Activated CD4-positive, alpha-beta T cell treated with anti-CD3 and anti-CD28 coated beads, Interleukin-2, amount 10 ng/mL, durations not matched to agents 24 days and 14 days (primary cell): ENCODE measurements around the gene DDX5. TPM values are rescaled to one million over a fixed set of nuclear protein-coding genes. Genes with fewer than 3 reads are reported as not detected.

Experiments
- DNase-seq: peaks from one replicate; pipeline ENCODE4 v3.0.0; 2022
- H3K27ac Mint-ChIP-seq: one replicate; pipeline ENCODE4 v1.8.0; 2022; ENCODE audit warnings: mild to moderate bottlenecking, mixed read lengths
- H3K27me3 Mint-ChIP-seq: one replicate; pipeline ENCODE4 v1.8.0; 2022; ENCODE audit warnings: mixed read lengths
- H3K36me3 Mint-ChIP-seq: one replicate; pipeline ENCODE4 v1.8.0; 2022; ENCODE audit warnings: low read depth, mild to moderate bottlenecking, mixed read lengths
- H3K4me1 Mint-ChIP-seq: one replicate; pipeline ENCODE4 v1.8.0; 2021; ENCODE audit warnings: mixed read lengths
- H3K4me3 Mint-ChIP-seq: one replicate; pipeline ENCODE4 v1.8.0; 2022; ENCODE audit warnings: mild to moderate bottlenecking, moderate library complexity, mixed read lengths
- H3K9me3 Mint-ChIP-seq: one replicate; pipeline ENCODE4 v1.8.0; 2021; ENCODE audit warnings: mixed read lengths
- intact Hi-C: fragments of 100-400 bp; cut with micrococcal nuclease; formaldehyde crosslinking; loops from one replicate; pipeline ENCODE4 v1.15.1; 2023
- total RNA-seq: library from RNA; stranded (reverse); gene quantifications from 2 replicates; pipeline ENCODE4 v1.2.3, GENCODE V29; 2022

Gene DDX5
- total RNA-seq, 1 donor from 2014 or later, result 861 TPM

DNA sequence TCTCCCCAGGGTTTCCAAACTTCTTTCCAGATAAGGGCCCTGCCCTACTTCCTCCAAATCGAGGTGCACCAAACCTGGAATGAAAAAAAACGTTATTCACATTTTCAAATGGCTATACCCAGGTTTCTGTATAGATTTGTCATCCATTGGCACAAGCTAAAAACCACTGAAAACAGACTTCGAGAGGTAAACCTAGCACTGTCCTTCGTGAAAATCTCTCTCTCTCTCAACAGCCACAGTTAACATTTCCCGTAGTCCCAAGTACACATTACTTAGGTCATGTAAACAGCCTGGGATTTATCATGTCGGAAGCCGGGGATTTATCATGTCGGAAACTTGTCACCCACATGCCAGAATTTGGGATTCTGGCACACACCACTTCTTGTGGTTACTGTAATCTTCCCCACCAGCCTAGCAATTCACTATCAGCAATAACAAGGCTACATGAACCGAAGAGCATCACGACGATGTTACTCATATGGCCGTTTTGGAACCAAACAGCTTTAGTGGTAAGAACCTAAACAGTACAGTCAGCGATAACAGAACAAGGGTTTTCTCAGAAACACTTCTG, 1.2 kb downstream of the DDX5 start:
- intact Hi-C loops, result loop anchor here (1.0 to 10.0 kb wide), 6 partner anchors 97 to 662 kb away; partner anchors contain the start of genes ERN1 and ICAM2
- Mint-ChIP-seq H3K4me3 (peak overlapping the region; percentile 99), H3K27ac (peak overlapping the region; percentile 100), H3K27me3 (no peaks in the 10 kb centered on the region), H3K36me3 (peaks cover 72% of the 10 kb centered on the region), H3K4me1 (peaks cover 57% of the 10 kb centered on the region), H3K9me3 (no peaks in the 10 kb centered on the region)
- DNase-seq, result peak; percentile 61

DNA sequence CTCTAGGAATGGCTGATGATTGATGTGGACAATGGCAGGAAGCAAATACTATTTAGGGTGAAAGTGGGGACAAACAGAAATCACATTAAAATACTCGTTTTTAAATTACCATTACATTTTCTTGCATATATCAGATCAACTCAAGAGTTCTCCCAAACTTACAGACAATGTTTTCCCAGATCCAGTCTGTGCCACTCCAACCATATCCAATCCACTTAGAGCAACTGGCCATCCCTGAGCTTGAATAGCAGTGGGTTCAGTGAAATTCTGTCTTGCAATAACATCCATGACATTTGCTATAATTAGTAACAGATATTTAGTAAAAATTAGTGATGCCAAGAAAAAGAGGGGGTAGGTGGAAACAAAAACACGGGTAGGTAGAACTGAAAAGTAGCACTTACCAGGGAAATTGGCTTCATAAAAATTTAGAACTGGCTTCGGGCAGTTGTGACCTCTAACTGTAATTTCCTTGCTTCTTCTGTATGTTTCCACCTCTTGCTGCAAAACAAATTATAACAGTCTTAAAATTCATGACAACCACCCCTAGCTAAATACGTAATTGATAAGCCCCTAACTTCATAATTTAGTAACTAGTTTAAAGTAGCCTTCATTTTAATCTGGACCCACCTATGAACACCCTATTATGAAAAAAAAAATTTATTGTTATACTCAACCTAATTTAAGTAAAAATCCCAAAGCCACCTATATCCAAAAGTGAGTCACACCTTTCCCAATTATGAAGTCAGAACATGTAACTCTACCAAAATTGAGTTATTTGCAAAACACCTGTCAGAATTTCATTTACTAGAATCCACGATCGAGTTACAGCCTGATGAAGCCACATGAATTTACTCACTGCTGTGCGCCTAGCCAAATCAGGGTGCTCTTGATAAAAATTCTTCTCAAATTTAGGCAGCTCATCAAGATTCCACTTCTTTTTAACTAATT, 2.0 kb downstream of the DDX5 start:
- DNase-seq, result no peak
- Mint-ChIP-seq H3K36me3 (peaks cover 78% of the 10 kb centered on the region), H3K4me3 (peak overlapping the region; percentile 99), H3K9me3 (no peaks in the 10 kb centered on the region), H3K27ac (peak overlapping the region; percentile 100), H3K27me3 (no peaks in the 10 kb centered on the region), H3K4me1 (peaks cover 59% of the 10 kb centered on the region)
- intact Hi-C loops, result loop anchor here (10.0 kb wide), 2 partner anchors 471 to 479 kb away; partner anchors contain the start of gene ICAM2

DNA sequence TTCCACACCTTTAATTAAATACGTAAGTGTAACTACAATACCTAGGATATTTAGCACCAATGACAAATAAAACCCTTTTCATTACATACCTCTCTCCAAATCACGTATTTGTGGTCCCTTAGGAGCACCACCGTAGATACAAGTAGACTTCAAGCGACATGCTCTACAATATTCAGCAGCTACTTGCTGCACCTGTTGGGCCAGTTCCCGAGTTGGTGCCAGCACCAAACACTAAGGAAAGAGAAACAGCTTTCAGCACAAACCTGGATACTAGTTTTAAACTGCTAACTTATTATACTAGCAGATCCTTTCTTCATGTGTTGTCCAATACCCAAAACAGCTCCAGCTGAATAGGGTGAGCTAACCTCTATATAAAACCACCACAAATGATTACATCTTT, 2.7 kb downstream of the DDX5 start:
- Mint-ChIP-seq H3K27ac (peak overlapping the region; percentile 27), H3K9me3 (no peaks in the 10 kb centered on the region), H3K4me1 (peaks cover 60% of the 10 kb centered on the region), H3K4me3 (peak overlapping the region; percentile 62), H3K36me3 (peaks cover 81% of the 10 kb centered on the region), H3K27me3 (no peaks in the 10 kb centered on the region)
- intact Hi-C loops, result loop anchor here (10.0 kb wide), 2 partner anchors 471 to 479 kb away; partner anchors contain the start of gene ICAM2
- peak; percentile 61 for DNase-seq

DNA sequence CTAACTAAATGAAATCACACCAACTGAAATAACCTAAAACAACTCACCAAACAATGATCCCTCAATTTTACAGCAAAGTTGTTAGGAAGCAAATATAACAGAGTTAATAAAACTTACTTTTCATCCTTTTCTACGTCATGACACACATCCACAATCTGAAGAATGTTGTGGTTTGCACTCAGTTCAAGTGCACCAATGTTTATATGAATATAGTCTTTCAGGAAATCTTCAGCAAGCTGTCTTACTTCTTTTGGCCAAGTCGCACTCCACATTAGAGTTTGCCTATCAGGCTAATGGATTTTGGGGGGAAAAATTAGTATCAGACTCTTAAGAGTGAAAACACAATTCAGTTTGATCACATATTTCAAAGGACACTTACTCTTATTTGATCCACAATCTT, 3.3 kb downstream of the DDX5 start:
- Mint-ChIP-seq H3K36me3 (peaks cover 83% of the 10 kb centered on the region), H3K27me3 (no peaks in the 10 kb centered on the region), H3K4me1 (peaks cover 63% of the 10 kb centered on the region), H3K9me3 (no peaks in the 10 kb centered on the region), H3K4me3 (peak overlapping the region; percentile 62), H3K27ac (peak overlapping the region; percentile 54)
- DNase-seq, result no peak
- intact Hi-C loops, result loop anchor here (10.0 kb wide), 2 partner anchors 472 to 478 kb away; partner anchors contain the start of gene ICAM2

DNA sequence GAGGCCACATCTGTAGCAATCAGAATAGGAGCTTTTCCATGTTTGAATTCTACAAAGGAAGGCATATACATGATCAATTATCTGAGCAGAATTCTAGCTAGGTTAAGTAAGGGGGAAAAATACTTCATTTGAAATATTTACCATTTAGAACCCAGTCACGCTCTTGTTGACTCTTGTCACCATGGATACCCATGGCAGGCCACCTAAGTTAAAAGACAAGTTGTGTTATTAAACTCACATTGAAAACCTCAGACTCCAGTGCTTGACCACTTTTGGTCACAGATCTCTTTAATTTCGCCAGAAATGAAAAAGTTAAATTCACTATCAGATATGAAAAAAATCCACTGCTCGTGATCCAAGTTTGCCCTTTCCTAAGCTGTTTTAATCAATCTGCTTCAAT, 4.1 kb downstream of the DDX5 start:
- Mint-ChIP-seq H3K4me1 (peaks cover 67% of the 10 kb centered on the region), H3K27me3 (no peaks in the 10 kb centered on the region), H3K36me3 (peaks cover 86% of the 10 kb centered on the region), H3K9me3 (no peaks in the 10 kb centered on the region), H3K27ac (peak overlapping the region; percentile 10), H3K4me3 (no peak overlapping the region)
- no peak for DNase-seq
- intact Hi-C loops, result loop anchor here (10.0 kb wide), 2 partner anchors 473 to 477 kb away; partner anchors contain the start of gene ICAM2

DNA sequence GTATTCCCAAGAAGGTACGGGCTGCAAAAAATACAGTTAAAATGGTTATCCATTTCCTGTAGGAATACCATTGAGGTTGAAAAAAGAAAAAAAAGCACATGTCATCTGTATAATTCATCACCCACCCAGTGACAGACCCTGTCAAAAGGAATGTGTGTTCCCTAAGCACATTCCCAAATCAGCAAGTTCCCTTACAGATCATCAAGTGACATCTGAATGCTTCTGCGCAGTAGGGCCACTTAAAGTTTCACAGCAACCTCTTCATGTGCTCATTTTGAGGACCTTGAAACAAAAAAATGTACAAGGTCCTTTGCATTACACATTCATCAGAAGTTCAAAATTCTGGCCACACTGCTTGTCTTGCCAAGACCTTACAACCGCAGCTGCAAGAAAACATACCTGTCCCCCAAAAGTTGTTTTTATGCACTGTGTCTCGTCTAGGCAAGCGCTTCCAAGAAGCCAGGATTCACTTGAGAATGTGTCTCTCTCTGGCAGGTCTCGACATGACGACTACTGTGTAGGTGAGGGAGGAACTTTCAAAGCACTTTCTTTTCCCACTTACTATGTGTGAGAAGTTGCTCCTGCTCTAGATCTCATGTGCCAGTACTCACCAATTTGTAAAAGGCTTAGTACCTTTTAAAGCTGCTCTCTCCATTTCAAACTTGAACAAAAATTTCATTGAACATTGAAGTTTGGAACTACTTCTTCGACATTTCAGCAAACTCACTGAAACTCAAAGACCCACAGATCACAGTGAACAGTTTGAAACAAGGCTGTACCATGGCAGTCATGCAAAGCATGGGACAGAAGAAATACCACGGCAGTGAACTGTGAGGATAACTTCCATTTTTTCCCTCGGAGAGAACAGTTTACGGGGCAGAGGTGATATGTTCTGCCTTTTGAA, 5.0 kb downstream of the DDX5 start:
- Mint-ChIP-seq H3K27me3 (no peaks in the 10 kb centered on the region), H3K27ac (peak overlapping the region; percentile 42), H3K4me3 (no peak overlapping the region), H3K36me3 (peaks cover 86% of the 10 kb centered on the region), H3K9me3 (no peaks in the 10 kb centered on the region), H3K4me1 (peaks cover 69% of the 10 kb centered on the region)
- peak; percentile 64 for DNase-seq
- intact Hi-C loops, result loop anchor here (10.0 kb wide), 2 partner anchors 474 to 476 kb away; partner anchors contain the start of gene ICAM2

DNA sequence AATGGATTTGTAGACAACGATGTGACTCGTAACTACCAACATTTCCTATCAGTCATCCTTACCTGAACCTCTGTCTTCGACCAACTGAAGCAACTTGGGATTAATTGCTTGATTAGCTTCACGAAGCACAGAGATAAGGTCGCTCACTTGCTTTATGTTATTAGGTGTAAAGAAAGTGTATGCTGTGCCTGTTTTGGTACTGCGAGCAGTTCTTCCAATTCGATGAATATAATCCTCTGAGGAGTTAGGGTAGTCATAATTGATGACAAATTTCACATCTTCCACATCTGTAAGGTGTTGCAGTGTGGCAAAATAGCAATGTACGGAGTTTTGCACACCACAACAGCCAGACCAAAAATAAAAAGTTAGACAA, 5.6 kb downstream of the DDX5 start:
- DNase-seq, result peak; percentile 60
- peaks cover 80% of the 10 kb centered on the region for H3K36me3 Mint-ChIP-seq
- H3K27ac Mint-ChIP-seq, result peak overlapping the region; percentile 56
- no peak overlapping the region for H3K4me3 Mint-ChIP-seq
- H3K9me3 Mint-ChIP-seq, result no peaks in the 10 kb centered on the region
- H3K4me1 Mint-ChIP-seq, result peaks cover 70% of the 10 kb centered on the region
- intact Hi-C loops, result loop anchor here (10.0 kb wide), 2 partner anchors 474 to 476 kb away; partner anchors contain the start of gene ICAM2
- H3K27me3 Mint-ChIP-seq, result no peaks in the 10 kb centered on the region

DNA sequence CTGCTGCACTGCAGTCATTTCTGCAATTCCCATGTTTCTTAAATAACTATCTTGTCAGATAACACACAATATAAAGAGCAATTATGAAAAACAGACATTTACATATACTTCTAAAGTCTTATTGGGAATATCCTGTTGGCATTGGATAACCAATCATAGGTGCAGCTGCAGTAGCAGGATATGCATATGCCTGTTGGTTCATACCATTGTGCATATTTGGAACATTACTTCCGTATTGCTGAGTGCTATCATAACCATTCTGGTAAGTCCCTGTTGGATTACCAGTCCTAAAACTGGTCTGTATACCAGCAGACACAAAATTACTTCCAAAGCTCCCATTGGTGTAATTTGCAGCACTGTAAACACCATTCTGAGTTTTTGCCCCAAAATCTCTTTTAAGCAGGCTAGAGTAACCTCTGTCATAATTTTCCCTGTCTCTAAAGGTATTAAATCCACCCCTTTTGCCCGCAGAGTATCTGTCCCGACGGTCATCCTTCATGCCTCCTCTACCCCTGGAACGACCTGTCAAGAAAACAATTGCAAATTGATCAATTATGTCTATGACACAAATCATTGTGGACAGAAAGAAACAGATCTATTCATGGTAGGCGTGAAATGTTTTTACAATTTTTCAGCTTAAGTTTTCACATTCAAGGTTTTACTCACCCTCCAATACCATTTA, 6.1 kb downstream of the DDX5 start:
- H3K27ac Mint-ChIP-seq, result peak overlapping the region; percentile 56
- H3K27me3 Mint-ChIP-seq, result no peaks in the 10 kb centered on the region
- H3K4me3 Mint-ChIP-seq, result no peak overlapping the region
- peaks cover 76% of the 10 kb centered on the region for H3K36me3 Mint-ChIP-seq
- intact Hi-C loops, result loop anchor here (10.0 kb wide), 2 partner anchors 475 kb away; partner anchors contain the start of gene ICAM2
- peaks cover 67% of the 10 kb centered on the region for H3K4me1 Mint-ChIP-seq
- DNase-seq, result peak; percentile 58
- H3K9me3 Mint-ChIP-seq, result no peaks in the 10 kb centered on the region

DNA sequence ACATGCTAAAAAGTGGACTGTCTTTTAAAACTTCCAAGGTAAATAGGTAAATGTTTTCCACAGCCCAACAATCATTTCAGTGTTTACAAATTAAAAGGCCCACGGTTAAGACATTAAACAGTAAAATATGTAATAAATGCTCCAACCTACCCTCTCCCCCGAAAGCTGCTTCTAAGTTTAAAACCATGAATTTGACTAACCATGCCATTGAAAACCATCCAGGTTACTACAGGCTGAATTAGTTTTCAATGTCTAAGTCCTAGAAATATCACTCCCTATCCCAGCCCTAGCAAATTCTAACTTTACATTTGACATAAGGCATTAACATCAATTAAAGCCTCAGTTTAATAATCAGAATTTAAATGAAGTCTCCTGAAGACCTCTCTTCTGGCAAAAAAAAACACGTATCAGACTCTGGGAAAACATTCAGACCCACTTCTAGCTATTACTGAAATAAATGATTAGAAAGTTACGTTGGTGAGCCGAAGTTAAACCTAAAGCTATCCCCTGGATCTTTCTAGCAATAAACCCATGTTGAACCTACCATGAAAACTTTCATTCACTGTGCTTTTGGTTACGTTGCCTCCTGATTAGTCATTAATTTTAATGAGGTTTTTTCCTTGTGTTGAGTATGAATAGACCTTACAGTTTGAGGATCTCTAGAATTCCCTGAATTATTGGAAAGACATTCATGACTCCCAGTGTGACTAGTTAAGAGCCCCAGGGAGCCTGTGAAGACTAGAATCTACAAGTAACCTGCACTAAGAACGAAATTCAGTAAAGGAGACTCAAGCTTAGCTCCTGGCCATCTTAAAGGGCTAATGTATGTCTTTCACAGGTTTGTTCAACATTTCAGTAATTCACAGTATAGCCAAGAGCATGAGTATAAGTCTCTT, 7.5 kb downstream of the DDX5 start:
- peak; percentile 62 for DNase-seq
- Mint-ChIP-seq H3K4me3 (peak overlapping the region; percentile 60), H3K36me3 (peaks cover 73% of the 10 kb centered on the region), H3K27ac (peak overlapping the region; percentile 97), H3K27me3 (no peaks in the 10 kb centered on the region), H3K4me1 (peaks cover 69% of the 10 kb centered on the region), H3K9me3 (no peaks in the 10 kb centered on the region)
- intact Hi-C loops, result no loop called here

DNA sequence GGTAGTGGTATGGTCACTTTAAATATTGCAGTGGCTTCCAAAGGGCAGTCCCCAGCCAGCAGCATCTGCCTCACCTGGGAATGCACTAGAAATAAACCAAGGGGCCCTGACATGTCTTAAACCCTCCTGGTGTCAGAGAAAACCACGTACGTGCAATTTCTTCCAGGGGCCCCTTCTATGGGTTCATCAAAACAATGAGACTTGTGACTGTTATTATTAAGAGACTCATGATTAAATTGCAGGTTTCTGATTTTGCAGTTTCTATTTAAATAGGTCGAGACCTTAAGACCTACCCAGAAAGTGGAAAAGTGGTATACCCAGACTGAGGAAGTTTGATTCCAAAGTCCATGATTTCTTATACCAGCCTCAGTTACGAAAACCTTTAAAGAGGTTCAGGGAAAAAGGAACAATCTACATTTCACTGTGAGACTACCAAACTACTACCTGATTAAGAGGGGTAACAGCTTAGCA, 8.5 kb downstream of the DDX5 start:
- Mint-ChIP-seq H3K4me1 (peaks cover 66% of the 10 kb centered on the region), H3K36me3 (peaks cover 67% of the 10 kb centered on the region), H3K27me3 (no peaks in the 10 kb centered on the region), H3K27ac (peak overlapping the region; percentile 97), H3K4me3 (peak overlapping the region; percentile 96), H3K9me3 (no peaks in the 10 kb centered on the region)
- intact Hi-C loops, result loop anchor here (1.0 kb wide), 1 partner anchor 9 kb away; the partner anchor contains the start of genes CEP95 and DDX5
- no peak for DNase-seq

DNA sequence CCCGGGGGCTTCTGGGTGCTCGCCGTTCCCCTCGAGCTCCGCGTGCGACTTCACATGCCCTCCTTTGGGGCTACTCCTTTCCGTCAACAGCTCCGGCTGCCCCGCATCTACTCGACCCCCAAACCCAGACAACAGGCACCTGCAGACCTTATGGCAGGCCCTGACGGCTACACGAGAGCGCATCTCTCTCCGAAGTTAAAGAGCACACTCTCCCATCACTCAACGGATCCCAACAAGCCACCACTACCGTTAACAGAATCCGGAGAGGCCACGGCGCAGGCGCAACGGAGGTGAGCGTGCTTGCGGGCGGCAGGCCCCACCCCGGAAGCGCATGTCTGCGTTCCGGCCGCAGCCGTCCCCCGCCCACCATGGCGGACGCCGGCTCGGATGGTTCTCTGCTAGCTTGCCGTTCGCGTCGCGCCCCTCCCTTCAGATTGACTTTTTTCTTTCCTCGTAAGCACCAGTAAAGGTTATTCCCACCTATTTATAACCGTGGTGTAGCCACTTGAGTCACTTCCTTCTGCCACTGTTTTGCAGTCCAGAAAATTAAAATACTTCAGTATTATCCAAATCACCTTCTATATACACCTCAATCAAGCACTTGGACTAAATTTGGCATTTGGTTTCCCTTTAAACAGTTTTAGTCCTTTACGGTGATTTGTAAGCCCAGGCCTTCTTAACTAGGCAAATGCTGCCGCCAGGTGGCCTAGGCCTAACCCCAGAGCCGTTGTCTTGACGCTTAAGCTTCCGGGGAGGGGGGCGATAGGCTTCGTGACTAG, 9.1 kb downstream of the DDX5 start, which contains the start of gene POLG2:
Gene POLG2, minus strand, starts transcription at position 269 of the 779 bp plus-strand sequence. Its CDS starts 86 bp downstream, at position 183.
- DNase-seq, result peak; percentile 99
- Mint-ChIP-seq H3K4me1 (peaks cover 63% of the 10 kb centered on the region), H3K27me3 (no peaks in the 10 kb centered on the region), H3K9me3 (no peaks in the 10 kb centered on the region), H3K27ac (peak within 1 kb of the TSS; percentile 97), H3K4me3 (peak within 1 kb of the TSS; percentile 96), H3K36me3 (peaks cover 63% of the 10 kb centered on the region)
- intact Hi-C loops, result loop anchor here (1.0 kb wide), 1 partner anchor 9 kb away; the partner anchor contains the start of genes CEP95 and DDX5
